Activated naive CD8-positive, alpha-beta T cell treated with anti-CD3 and anti-CD28 coated beads for 36 hours (primary cell): ENCODE measurements around the gene SIGLEC12. TPM values are rescaled to one million over a fixed set of nuclear protein-coding genes. Genes with fewer than 3 reads are reported as not detected.
A peak's percentile ranks its signal among the peaks of the same experiment; 100 is the strongest.
"Not testable (repeated sequence)": the region's sequence is repeated elsewhere in the genome, so short reads cannot be mapped to it uniquely, and the experiment has no call there.

Source experiments
- DNase-seq: peaks from one replicate; pipeline ENCODE4 v3.0.0; 2021
- H3K27ac Mint-ChIP-seq: one replicate; pipeline ENCODE4 v1.8.0; 2022; ENCODE audit warnings: mild to moderate bottlenecking, moderate library complexity, mixed read lengths
- H3K27me3 Mint-ChIP-seq: one replicate; pipeline ENCODE4 v1.8.0; 2022; ENCODE audit warnings: mild to moderate bottlenecking, mixed read lengths
- H3K36me3 Mint-ChIP-seq: one replicate; pipeline ENCODE4 v1.8.0; 2021; ENCODE audit warnings: mild to moderate bottlenecking, mixed read lengths
- H3K4me1 Mint-ChIP-seq: one replicate; pipeline ENCODE4 v1.8.0; 2021; ENCODE audit warnings: mixed read lengths
- H3K4me3 Mint-ChIP-seq: one replicate; pipeline ENCODE4 v1.8.0; 2022; ENCODE audit warnings: mild to moderate bottlenecking, moderate library complexity, mixed read lengths
- H3K9me3 Mint-ChIP-seq: one replicate; pipeline ENCODE4 v1.8.0; 2022; ENCODE audit warnings: mixed read lengths
- total RNA-seq, 2 experiments: library from RNA; stranded (reverse); gene quantifications; one replicate each; pipeline ENCODE4 v1.2.3, GENCODE V29; 2021

SIGLEC12 gene
- total RNA-seq, 2 experiments from 2014 or later = 0.33 to 0.76 TPM

GRCh38 chr19:51478381-51479234 lies 23.0 kb downstream of the SIGLEC12 start, which contains the start of gene CEACAM18:
CEACAM18 (plus strand) TSS chr19:51478539.
- Mint-ChIP-seq H3K4me1 (peaks cover 5% of the 10 kb centered on the region), H3K4me3 (no peak within 1 kb of the TSS), H3K9me3 (no peaks in the 10 kb centered on the region), H3K36me3 (peaks cover 1% of the 10 kb centered on the region), H3K27me3 (peaks cover 23% of the 10 kb centered on the region), H3K27ac (no peak within 1 kb of the TSS)
- no peak for DNase-seq

DNA sequence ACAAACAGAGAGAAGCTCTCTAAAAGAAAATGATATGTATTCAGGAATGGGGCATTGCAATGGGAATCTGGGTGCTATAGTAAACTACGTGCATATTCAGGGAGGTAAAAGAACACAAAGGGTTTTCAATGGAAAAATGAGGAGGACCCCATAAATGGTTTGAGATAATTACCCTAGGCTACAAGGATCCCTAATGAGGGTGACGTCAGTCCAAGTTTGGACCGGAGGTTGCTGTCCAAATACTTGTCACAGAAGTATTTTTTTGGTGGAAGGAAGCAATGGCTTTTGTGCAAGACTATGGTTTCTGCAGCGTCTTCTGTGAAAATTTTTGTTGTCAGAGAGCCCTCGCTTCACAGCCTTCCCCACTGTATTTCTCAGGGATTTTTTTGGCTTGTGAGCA lies 24.3 kb downstream of the SIGLEC12 start:
- Mint-ChIP-seq H3K9me3 (no peaks in the 10 kb centered on the region), H3K36me3 (peaks cover 1% of the 10 kb centered on the region), H3K27ac (no peak overlapping the region), H3K4me1 (peaks cover 5% of the 10 kb centered on the region), H3K27me3 (peaks cover 28% of the 10 kb centered on the region), H3K4me3 (no peak overlapping the region)
- no peak for DNase-seq

DNA sequence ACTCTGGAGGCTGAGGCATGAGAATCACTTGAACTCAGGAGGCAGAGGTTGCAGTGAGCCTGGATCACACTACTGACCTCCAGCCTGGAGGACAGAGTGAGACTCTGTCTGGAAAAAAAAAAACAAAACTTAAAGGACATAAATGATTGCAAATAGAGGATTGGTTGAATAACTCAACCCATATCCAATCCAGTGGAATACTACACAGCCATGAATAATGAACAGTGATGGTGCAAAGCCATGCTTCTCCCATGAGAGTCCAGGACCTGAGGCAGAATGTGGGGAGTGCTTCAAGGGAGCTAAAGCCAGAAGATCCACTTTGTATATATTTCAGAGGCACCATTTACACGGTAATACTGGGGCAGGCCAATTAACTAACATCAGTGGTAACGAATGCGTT lies 25.4 kb downstream of the SIGLEC12 start:
- Mint-ChIP-seq H3K4me3 (no peak overlapping the region), H3K36me3 (peaks cover 1% of the 10 kb centered on the region), H3K4me1 (peaks cover 5% of the 10 kb centered on the region), H3K9me3 (no peaks in the 10 kb centered on the region), H3K27ac (no peak overlapping the region), H3K27me3 (peaks cover 25% of the 10 kb centered on the region)
- no peak for DNase-seq

- peak; percentile 74 for DNase-seq
- Mint-ChIP-seq H3K9me3 (no peaks in the 10 kb centered on the region), H3K4me3 (no peak overlapping the region), H3K27me3 (peaks cover 18% of the 10 kb centered on the region), H3K36me3 (peaks cover 1% of the 10 kb centered on the region), H3K4me1 (peaks cover 2% of the 10 kb centered on the region), H3K27ac (no peak overlapping the region)
Observed at GRCh38 chr19:51473009-51473707, 28.4 kb downstream of the SIGLEC12 start.

GRCh38 chr19:51472607-51473006 lies 29.0 kb downstream of the SIGLEC12 start:
- H3K4me1 Mint-ChIP-seq = peaks cover 4% of the 10 kb centered on the region
- peaks cover 22% of the 10 kb centered on the region for H3K27me3 Mint-ChIP-seq
- H3K4me3 Mint-ChIP-seq = no peak overlapping the region

GRCh38 chr19:51471527-51471926 lies 30.1 kb downstream of the SIGLEC12 start:
- H3K4me1 Mint-ChIP-seq = peaks cover 4% of the 10 kb centered on the region

More at GRCh38 chr19:51472607-51473006, 29.0 kb downstream of the SIGLEC12 start:
- Mint-ChIP-seq H3K9me3 (no peaks in the 10 kb centered on the region), H3K27ac (no peak overlapping the region), H3K36me3 (peaks cover 1% of the 10 kb centered on the region)
- no peak for DNase-seq

GRCh38 chr19:51470966-51471365 lies 30.6 kb downstream of the SIGLEC12 start:
- Mint-ChIP-seq H3K27me3 (peaks cover 38% of the 10 kb centered on the region), H3K27ac (no peak overlapping the region), H3K9me3 (no peaks in the 10 kb centered on the region), H3K36me3 (no peaks in the 10 kb centered on the region), H3K4me1 (peaks cover 4% of the 10 kb centered on the region), H3K4me3 (no peak overlapping the region)
- no peak for DNase-seq

More at GRCh38 chr19:51471527-51471926, 30.1 kb downstream of the SIGLEC12 start:
- no peak overlapping the region for H3K4me3 Mint-ChIP-seq
- peaks cover 32% of the 10 kb centered on the region for H3K27me3 Mint-ChIP-seq
- DNase-seq = no peak
- H3K36me3 Mint-ChIP-seq = no peaks in the 10 kb centered on the region
- H3K9me3 Mint-ChIP-seq = no peaks in the 10 kb centered on the region
- H3K27ac Mint-ChIP-seq = no peak overlapping the region

- peaks cover 4% of the 10 kb centered on the region for H3K4me1 Mint-ChIP-seq
- H3K9me3 Mint-ChIP-seq = no peaks in the 10 kb centered on the region
- H3K4me3 Mint-ChIP-seq = no peak overlapping the region
- H3K36me3 Mint-ChIP-seq = no peaks in the 10 kb centered on the region
- DNase-seq = no peak
- H3K27me3 Mint-ChIP-seq = peaks cover 51% of the 10 kb centered on the region
- H3K27ac Mint-ChIP-seq = no peak overlapping the region
Observed at GRCh38 chr19:51469629-51470028, 32.0 kb downstream of the SIGLEC12 start.

- Mint-ChIP-seq H3K4me3 (no peak overlapping the region), H3K27ac (no peak overlapping the region), H3K27me3 (peaks cover 55% of the 10 kb centered on the region), H3K36me3 (no peaks in the 10 kb centered on the region), H3K4me1 (peaks cover 5% of the 10 kb centered on the region), H3K9me3 (no peaks in the 10 kb centered on the region)
- DNase-seq = no peak
Observed at GRCh38 chr19:51469162-51469561, 32.4 kb downstream of the SIGLEC12 start.

GRCh38 chr19:51468545-51468920 lies 33.1 kb downstream of the SIGLEC12 start:
- Mint-ChIP-seq H3K4me3 (no peak overlapping the region), H3K27ac (no peak overlapping the region), H3K4me1 (peaks cover 5% of the 10 kb centered on the region), H3K9me3 (no peaks in the 10 kb centered on the region), H3K36me3 (no peaks in the 10 kb centered on the region), H3K27me3 (peaks cover 55% of the 10 kb centered on the region)
- no peak for DNase-seq

- Mint-ChIP-seq H3K9me3 (no peaks in the 10 kb centered on the region), H3K36me3 (no peaks in the 10 kb centered on the region)
Observed at GRCh38 chr19:51467864-51468544, 33.6 kb downstream of the SIGLEC12 start.

DNA sequence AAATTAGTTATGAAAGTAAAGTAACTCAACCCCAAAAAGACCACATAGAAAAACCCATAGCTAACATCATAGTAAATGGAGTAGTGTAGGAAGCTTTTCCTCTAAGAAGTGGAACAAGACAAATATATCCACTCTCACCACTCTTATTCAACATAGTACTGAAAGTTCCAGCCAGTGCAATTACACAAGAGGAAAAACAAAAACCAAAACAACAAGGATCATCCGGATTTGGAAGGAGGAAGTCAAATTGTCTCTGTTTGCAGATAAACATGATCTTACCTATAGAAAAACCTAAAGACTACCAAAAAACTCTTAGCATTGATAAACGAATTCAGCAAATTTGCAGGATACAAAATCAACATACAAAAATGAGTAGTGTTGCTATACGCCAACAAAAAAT lies 34.9 kb downstream of the SIGLEC12 start:
- H3K4me3 Mint-ChIP-seq = no peak overlapping the region

More at GRCh38 chr19:51467864-51468544, 33.6 kb downstream of the SIGLEC12 start:
- Mint-ChIP-seq H3K4me1 (peaks cover 7% of the 10 kb centered on the region), H3K27ac (no peak overlapping the region), H3K4me3 (no peak overlapping the region), H3K27me3 (peaks cover 56% of the 10 kb centered on the region)
- no peak for DNase-seq

GRCh38 chr19:51463976-51464581 lies 37.5 kb downstream of the SIGLEC12 start:
- H3K4me3 Mint-ChIP-seq, H3K4me1 Mint-ChIP-seq, DNase-seq, H3K27ac Mint-ChIP-seq, H3K36me3 Mint-ChIP-seq, H3K9me3 Mint-ChIP-seq: not testable (repeated sequence)
- H3K27me3 Mint-ChIP-seq = peaks cover 76% of the 10 kb centered on the region

More for the DNA sequence above, 34.9 kb downstream of the SIGLEC12 start:
- Mint-ChIP-seq H3K27ac (no peak overlapping the region), H3K4me1 (peaks cover 9% of the 10 kb centered on the region), H3K9me3 (no peaks in the 10 kb centered on the region), H3K36me3 (no peaks in the 10 kb centered on the region), H3K27me3 (peaks cover 59% of the 10 kb centered on the region)
- no peak for DNase-seq

- no peak overlapping the region for H3K27ac Mint-ChIP-seq
- H3K9me3 Mint-ChIP-seq = no peaks in the 10 kb centered on the region
- H3K27me3 Mint-ChIP-seq = peaks cover 71% of the 10 kb centered on the region
- no peak for DNase-seq
- no peaks in the 10 kb centered on the region for H3K36me3 Mint-ChIP-seq
- H3K4me3 Mint-ChIP-seq = no peak overlapping the region
- H3K4me1 Mint-ChIP-seq = peaks cover 5% of the 10 kb centered on the region
Observed at GRCh38 chr19:51462681-51463080, 38.9 kb downstream of the SIGLEC12 start.

GRCh38 chr19:51462276-51462675 lies 39.3 kb downstream of the SIGLEC12 start:
- Mint-ChIP-seq H3K27ac (no peak overlapping the region), H3K36me3 (no peaks in the 10 kb centered on the region), H3K9me3 (no peaks in the 10 kb centered on the region), H3K27me3 (peaks cover 67% of the 10 kb centered on the region), H3K4me1 (peaks cover 5% of the 10 kb centered on the region), H3K4me3 (no peak overlapping the region)
- DNase-seq = no peak
